ENCODE measurements around the gene COL18A1. TPM values are rescaled to one million over a fixed set of nuclear protein-coding genes. Genes with fewer than 3 reads are reported as not detected.
A peak's percentile ranks its signal among the peaks of the same experiment; 100 is the strongest.

Gene COL18A1
- total RNA-seq: 100 to 1,000 TPM in 1 of 2 donors, 10 to 100 TPM in 1; 62.5 to 309 TPM
- 100 to 1,000 TPM in 1 of 2 donors, 10 to 100 TPM in 1; 85.4 to 105 TPM for polyA plus RNA-seq (ENCODE audit: insufficient read length in 2 of 2)
- long read RNA-seq, donor 1, partial matches to known transcripts: 25 of 26 reads
- long read RNA-seq, donor 1, other reads (novel, unspliced or antisense): 0 of 26 reads
- long read RNA-seq, donor 2, partial matches to known transcripts: 12 of 12 reads
- long read RNA-seq, donor 2, other reads (novel, unspliced or antisense): 0 of 12 reads
- long read RNA-seq, donor 3, partial matches to known transcripts: 30 of 31 reads
- long read RNA-seq, donor 3, other reads (novel, unspliced or antisense): 0 of 31 reads
- long read RNA-seq, donor 4, full-length matches to known transcripts: 1 of 63 reads
- long read RNA-seq, donor 4, partial matches to known transcripts: 62 of 63 reads
- long read RNA-seq, donor 4, other reads (novel, unspliced or antisense): 0 of 63 reads

GRCh38 chr21:45404730-45405270 lies at the start of gene COL18A1:
TSS of gene COL18A1 (plus strand) at chr21:45405165. CDS start at chr21:45405231, 66 bp downstream.
- H3K27ac ChIP-seq (ENCODE audit: low read depth, low read length): peak within 1 kb of the TSS; percentile 35

GRCh38 chr21:45355573-45355972 lies 49.4 kb upstream of the COL18A1 start:
- no peak overlapping the region for H3K27ac ChIP-seq (ENCODE audit: low read depth, low read length)
- peaks cover 2% of the 10 kb centered on the region for H3K36me3 ChIP-seq (ENCODE audit: control insufficient read depth, insufficient read depth, low read length)
- peak in 1 of 6 donors; percentile 54 for DNase-seq (ENCODE audit: low read depth in 4 of 6, low spot score in 6 of 6)
- H3K9me3 ChIP-seq (ENCODE audit: control insufficient read depth, insufficient read depth, low read length): no peaks in the 10 kb centered on the region
- WGBS (ENCODE audit: insufficient coverage): 46% methylated on average over 12 of the region's 14 CpGs
- no peaks in the 10 kb centered on the region for H3K27me3 ChIP-seq (ENCODE audit: control insufficient read depth, insufficient read depth, low read length)
- H3K4me1 ChIP-seq (ENCODE audit: control insufficient read depth, insufficient read depth, low read length): peaks cover 31% of the 10 kb centered on the region
- no peak overlapping the region for H3K4me3 ChIP-seq (ENCODE audit: low read depth, low read length)

More at GRCh38 chr21:45404730-45405270, at the start of gene COL18A1:
- peaks cover 6% of the 10 kb centered on the region for H3K36me3 ChIP-seq (ENCODE audit: control insufficient read depth, insufficient read depth, low read length)
- H3K4me3 ChIP-seq (ENCODE audit: low read depth, low read length): peak within 1 kb of the TSS; percentile 30
- H3K27me3 ChIP-seq (ENCODE audit: control insufficient read depth, insufficient read depth, low read length): peaks cover 35% of the 10 kb centered on the region
- DNase-seq (ENCODE audit: low read depth in 4 of 6, low spot score in 6 of 6): peak in 3 of 6 donors; percentile 20 to 78 (median 59)
- H3K9me3 ChIP-seq (ENCODE audit: control insufficient read depth, insufficient read depth, low read length): no peaks in the 10 kb centered on the region
- 0% methylated on average over 52 of the region's 69 CpGs for WGBS (ENCODE audit: insufficient coverage)
- H3K4me1 ChIP-seq (ENCODE audit: control insufficient read depth, insufficient read depth, low read length): peaks cover 49% of the 10 kb centered on the region

- Histone ChIP-seq H3K4me3 (ENCODE audit: low read depth, low read length) (no peak overlapping the region), H3K4me1 (ENCODE audit: control insufficient read depth, insufficient read depth, low read length) (peaks cover 35% of the 10 kb centered on the region), H3K27me3 (ENCODE audit: control insufficient read depth, insufficient read depth, low read length) (no peaks in the 10 kb centered on the region), H3K36me3 (ENCODE audit: control insufficient read depth, insufficient read depth, low read length) (peaks cover 2% of the 10 kb centered on the region), H3K9me3 (ENCODE audit: control insufficient read depth, insufficient read depth, low read length) (no peaks in the 10 kb centered on the region), H3K27ac (ENCODE audit: low read depth, low read length) (no peak overlapping the region)
- WGBS (ENCODE audit: insufficient coverage): 84% methylated on average over 6 of the region's 10 CpGs
- DNase-seq (ENCODE audit: low read depth in 4 of 6, low spot score in 6 of 6): no peak
Measured at GRCh38 chr21:45356251-45356650, 48.7 kb upstream of the COL18A1 start.

GRCh38 chr21:45356653-45357435 lies 48.1 kb upstream of the COL18A1 start:
- no peak overlapping the region for H3K4me3 ChIP-seq (ENCODE audit: low read depth, low read length)
- H3K27me3 ChIP-seq (ENCODE audit: control insufficient read depth, insufficient read depth, low read length): no peaks in the 10 kb centered on the region
- peaks cover 2% of the 10 kb centered on the region for H3K36me3 ChIP-seq (ENCODE audit: control insufficient read depth, insufficient read depth, low read length)
- no peak for DNase-seq (ENCODE audit: low read depth in 4 of 6, low spot score in 6 of 6)
- WGBS (ENCODE audit: insufficient coverage): 72% methylated on average over 17 of the region's 20 CpGs
- peaks cover 38% of the 10 kb centered on the region for H3K4me1 ChIP-seq (ENCODE audit: control insufficient read depth, insufficient read depth, low read length)
- peak overlapping the region; percentile 48 for H3K27ac ChIP-seq (ENCODE audit: low read depth, low read length)
- no peaks in the 10 kb centered on the region for H3K9me3 ChIP-seq (ENCODE audit: control insufficient read depth, insufficient read depth, low read length)

- peak in 1 of 6 donors; percentile 47 for DNase-seq (ENCODE audit: low read depth in 4 of 6, low spot score in 6 of 6)
- Histone ChIP-seq H3K36me3 (ENCODE audit: control insufficient read depth, insufficient read depth, low read length) (peaks cover 2% of the 10 kb centered on the region), H3K4me1 (ENCODE audit: control insufficient read depth, insufficient read depth, low read length) (peaks cover 38% of the 10 kb centered on the region), H3K4me3 (ENCODE audit: low read depth, low read length) (no peak overlapping the region), H3K9me3 (ENCODE audit: control insufficient read depth, insufficient read depth, low read length) (no peaks in the 10 kb centered on the region), H3K27ac (ENCODE audit: low read depth, low read length) (peak overlapping the region; percentile 48), H3K27me3 (ENCODE audit: control insufficient read depth, insufficient read depth, low read length) (no peaks in the 10 kb centered on the region)
- WGBS (ENCODE audit: insufficient coverage): 63% methylated on average over 40 of the region's 41 CpGs
Measured at GRCh38 chr21:45357436-45358260, 47.3 kb upstream of the COL18A1 start.

- Histone ChIP-seq H3K36me3 (ENCODE audit: control insufficient read depth, insufficient read depth, low read length) (peaks cover 2% of the 10 kb centered on the region), H3K27me3 (ENCODE audit: control insufficient read depth, insufficient read depth, low read length) (no peaks in the 10 kb centered on the region), H3K27ac (ENCODE audit: low read depth, low read length) (peak overlapping the region; percentile 48), H3K4me3 (ENCODE audit: low read depth, low read length) (no peak overlapping the region), H3K9me3 (ENCODE audit: control insufficient read depth, insufficient read depth, low read length) (no peaks in the 10 kb centered on the region), H3K4me1 (ENCODE audit: control insufficient read depth, insufficient read depth, low read length) (peaks cover 38% of the 10 kb centered on the region)
- DNase-seq (ENCODE audit: low read depth in 4 of 6, low spot score in 6 of 6): no peak
- 82% methylated on average over 10 of the region's 15 CpGs for WGBS (ENCODE audit: insufficient coverage)
Measured at GRCh38 chr21:45358261-45358670, 46.7 kb upstream of the COL18A1 start.

- H3K27ac ChIP-seq (ENCODE audit: low read depth, low read length): no peak overlapping the region
Measured at GRCh38 chr21:45358711-45359310, 46.2 kb upstream of the COL18A1 start.

GRCh38 chr21:45359451-45360217 lies 45.3 kb upstream of the COL18A1 start:
- Histone ChIP-seq H3K27ac (ENCODE audit: low read depth, low read length) (no peak overlapping the region), H3K27me3 (ENCODE audit: control insufficient read depth, insufficient read depth, low read length) (no peaks in the 10 kb centered on the region), H3K9me3 (ENCODE audit: control insufficient read depth, insufficient read depth, low read length) (no peaks in the 10 kb centered on the region), H3K4me3 (ENCODE audit: low read depth, low read length) (no peak overlapping the region), H3K4me1 (ENCODE audit: control insufficient read depth, insufficient read depth, low read length) (peaks cover 52% of the 10 kb centered on the region), H3K36me3 (ENCODE audit: control insufficient read depth, insufficient read depth, low read length) (peaks cover 2% of the 10 kb centered on the region)
- DNase-seq (ENCODE audit: low read depth in 4 of 6, low spot score in 6 of 6): no peak
- WGBS (ENCODE audit: insufficient coverage): 64% methylated on average over 13 of the region's 26 CpGs

More at GRCh38 chr21:45358711-45359310, 46.2 kb upstream of the COL18A1 start:
- H3K4me1 ChIP-seq (ENCODE audit: control insufficient read depth, insufficient read depth, low read length): peaks cover 44% of the 10 kb centered on the region
- no peaks in the 10 kb centered on the region for H3K9me3 ChIP-seq (ENCODE audit: control insufficient read depth, insufficient read depth, low read length)
- DNase-seq (ENCODE audit: low read depth in 4 of 6, low spot score in 6 of 6): no peak
- WGBS (ENCODE audit: insufficient coverage): 90% methylated on average over 13 of the region's 13 CpGs
- no peaks in the 10 kb centered on the region for H3K27me3 ChIP-seq (ENCODE audit: control insufficient read depth, insufficient read depth, low read length)
- no peak overlapping the region for H3K4me3 ChIP-seq (ENCODE audit: low read depth, low read length)
- peaks cover 2% of the 10 kb centered on the region for H3K36me3 ChIP-seq (ENCODE audit: control insufficient read depth, insufficient read depth, low read length)

Measured in spinal cord (tissue), 10 donors.